KG1 (cell line): Measurements from ENCODE around the gene HSD17B2.

ENCODE experiments used
- DNase-seq: peaks from one replicate; lab custom pipeline; 2025; lab: John Stamatoyannopoulos, UW

Gene HSD17B2

DNA sequence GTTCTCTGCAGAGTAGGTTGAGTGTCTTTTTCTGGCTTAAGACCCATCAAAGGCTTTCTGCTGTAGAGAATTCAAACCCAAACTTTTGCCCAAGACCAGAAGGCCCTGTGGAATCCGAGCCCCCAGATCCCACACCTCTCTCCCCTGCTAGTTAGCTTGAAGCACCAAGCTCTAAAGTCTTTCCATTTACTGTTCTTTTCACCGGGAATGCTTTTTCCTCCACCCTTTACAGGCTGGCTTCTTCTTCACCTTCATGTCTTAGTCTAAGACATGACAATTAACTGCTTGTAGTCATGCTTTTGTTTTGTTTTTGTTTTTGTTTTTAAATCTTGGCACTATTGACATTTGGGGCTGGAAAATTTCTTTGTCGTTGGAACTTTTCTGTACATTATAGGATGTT is 15.5 kb downstream of the HSD17B2 start:
- no peak for DNase-seq

DNA sequence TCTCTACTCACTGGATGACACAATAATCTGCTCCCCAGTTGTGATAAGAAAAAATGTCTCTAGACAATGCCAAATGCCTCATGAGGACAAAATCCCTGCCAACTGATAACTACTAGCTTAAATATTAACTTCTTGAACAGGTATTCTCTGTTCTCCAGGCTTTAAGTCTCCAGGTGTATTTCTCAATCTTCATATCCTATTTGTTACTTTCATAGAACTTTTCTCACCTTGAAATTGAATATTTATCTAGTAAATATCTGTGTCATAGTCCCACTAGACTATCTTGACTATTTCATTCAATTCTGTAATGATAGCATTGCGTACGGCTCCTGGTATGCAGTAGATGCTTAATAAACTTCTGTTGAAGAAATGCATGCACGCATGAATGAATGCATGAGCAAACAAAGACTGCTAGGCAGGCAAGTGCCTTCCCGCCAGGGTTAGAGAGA is 15.9 kb downstream of the HSD17B2 start:
- no peak for DNase-seq

DNA sequence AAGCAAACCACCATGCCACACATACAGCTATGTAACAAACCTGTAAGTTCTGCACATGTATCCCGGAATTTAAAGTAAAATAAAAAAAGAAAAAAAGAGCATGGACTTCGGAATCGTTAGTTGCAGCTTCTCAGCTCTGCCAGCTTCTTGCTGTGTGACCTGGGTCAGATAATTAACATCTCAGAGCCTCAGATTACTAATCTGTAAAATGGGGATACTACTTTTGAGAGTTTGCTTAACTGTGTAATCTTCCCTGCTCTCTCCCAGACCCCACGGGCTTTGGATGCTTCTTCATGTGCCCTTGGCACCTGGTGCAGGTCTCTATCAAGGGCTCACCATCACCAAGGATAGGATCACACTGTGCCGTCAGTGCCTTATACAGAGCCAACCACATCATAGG is 16.6 kb downstream of the HSD17B2 start:
- DNase-seq = no peak

DNA sequence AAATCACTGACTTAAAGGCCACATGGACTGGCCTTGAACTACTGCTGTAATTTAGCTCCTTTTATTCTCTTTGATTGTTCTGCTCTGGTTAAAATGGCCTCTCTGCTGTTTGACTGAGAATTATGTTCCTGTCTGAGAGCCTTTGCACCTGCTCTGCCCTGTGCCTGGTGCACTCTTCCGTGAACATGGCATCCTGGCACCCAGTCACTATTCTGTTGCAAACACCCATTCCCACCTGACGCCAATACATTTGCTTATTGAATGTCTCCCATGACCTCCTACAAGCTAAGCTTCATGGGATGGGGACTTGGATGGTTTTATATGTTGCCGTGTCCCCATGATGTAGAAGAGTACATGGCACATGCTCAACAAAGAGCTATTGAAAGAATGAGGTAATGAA is 20.1 kb downstream of the HSD17B2 start:
- no peak for DNase-seq

DNA sequence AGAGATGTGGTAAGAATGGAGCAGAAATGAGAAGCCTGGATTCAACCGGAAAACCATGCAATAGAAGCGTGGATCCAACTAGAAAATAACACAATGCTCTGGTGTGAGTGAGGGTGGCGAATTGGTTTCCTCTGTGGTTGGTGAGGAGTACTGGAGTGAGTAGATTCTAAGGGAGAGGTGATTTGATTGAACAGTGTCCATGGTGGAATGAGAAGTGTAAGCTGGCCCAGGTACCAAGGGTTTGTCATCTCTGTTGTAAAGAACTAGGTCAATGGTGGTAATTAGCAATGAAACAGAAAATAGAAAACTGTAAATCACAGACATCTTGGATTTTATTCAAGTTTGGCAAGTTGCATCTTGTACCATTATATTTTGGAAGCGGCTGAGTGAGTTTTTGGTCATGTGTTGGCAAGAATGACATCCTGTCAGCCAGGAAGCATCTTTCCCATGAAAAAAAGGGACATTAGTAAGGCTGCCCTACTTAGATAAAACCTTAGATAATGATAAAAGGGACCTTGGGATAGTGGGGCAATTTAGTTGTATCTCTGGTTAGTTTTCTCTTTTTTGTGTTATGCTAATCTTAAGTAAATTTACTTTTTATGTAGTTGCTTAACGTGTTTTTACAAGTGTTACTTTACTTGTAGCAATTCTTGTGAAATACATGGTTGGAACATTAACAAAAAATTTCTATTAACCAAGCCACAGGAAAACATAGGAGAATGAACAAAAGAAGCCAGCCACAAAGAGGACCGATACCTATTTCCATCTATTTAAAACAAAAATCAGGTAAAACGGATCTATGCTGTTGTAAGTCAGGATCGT is 20.9 kb downstream of the HSD17B2 start:
- DNase-seq = no peak

DNA sequence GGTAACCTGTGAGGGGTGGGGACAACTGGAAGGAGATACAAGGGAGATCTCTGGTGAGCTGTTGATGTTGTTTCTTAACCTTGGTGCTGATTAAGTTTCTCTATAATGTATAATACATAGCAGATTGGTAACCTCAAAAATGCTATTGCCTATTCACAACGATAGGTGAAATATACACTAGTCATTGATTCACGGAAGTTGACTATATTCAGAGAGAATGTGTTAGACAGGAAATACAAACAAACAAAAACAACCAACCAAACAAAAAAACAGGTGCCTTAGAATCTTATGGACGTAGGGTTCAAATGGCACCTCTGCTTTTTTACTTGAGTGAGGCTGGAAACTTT is 21.5 kb downstream of the HSD17B2 start:
- DNase-seq = no peak

DNA sequence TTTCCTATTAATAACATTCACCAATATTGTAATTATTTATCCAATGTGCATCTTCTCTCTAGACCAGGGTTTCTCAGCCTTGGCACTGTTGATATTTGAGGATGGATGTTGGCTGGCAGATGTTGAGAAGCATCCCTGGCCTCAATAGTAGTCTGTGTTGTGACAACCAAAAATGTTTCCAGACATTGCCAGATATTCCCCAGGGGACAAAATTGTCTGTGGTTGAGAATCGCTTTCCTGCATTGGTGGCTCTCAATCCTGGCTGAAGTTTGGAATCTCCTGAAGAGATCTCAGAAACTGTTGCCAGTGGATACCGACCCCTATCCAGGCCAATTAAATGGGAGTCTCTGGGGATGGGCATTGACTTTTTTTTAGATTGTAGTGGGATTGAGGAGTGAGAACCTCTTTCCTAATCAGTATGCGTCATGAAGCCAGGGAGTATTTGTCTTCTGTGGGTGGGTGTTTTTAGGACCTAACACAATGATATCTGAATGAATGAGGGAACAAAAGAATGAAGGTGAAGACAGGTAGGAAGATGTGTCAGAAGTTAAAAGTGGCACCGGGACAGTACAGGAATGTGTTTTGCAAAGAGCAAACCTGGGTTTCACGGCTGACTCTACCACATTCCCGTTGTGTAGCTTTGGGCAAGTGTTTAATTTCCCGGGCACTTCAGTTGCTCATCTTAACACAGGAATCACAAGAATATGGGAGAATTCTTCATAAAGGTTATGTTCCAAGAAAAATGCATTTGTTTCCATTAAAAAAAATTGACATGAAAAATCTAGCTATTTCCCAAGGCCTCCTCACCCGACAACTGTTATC is 24.3 kb downstream of the HSD17B2 start:
- no peak for DNase-seq

DNA sequence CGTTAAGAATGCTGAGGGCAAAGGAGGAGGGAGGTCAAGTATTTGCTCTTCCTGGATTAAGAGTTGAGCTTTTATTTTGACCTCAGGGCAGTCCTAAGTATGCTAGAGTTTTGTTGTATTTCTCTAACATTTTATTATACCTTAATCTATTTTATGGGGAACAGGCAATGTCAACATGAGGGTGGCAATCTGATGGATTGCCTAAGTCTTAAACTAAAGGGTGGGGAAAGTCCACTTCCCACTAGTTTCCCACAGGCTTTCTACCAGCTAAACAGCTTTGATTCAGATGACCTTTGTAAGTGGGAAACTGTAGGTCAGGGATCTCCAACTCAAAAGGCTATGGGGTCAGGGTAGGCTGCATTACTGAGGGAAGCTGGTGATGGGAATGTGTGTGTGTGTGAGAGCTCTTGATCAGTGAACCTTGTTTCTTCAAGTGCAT is 24.9 kb downstream of the HSD17B2 start:
- no peak for DNase-seq

DNA sequence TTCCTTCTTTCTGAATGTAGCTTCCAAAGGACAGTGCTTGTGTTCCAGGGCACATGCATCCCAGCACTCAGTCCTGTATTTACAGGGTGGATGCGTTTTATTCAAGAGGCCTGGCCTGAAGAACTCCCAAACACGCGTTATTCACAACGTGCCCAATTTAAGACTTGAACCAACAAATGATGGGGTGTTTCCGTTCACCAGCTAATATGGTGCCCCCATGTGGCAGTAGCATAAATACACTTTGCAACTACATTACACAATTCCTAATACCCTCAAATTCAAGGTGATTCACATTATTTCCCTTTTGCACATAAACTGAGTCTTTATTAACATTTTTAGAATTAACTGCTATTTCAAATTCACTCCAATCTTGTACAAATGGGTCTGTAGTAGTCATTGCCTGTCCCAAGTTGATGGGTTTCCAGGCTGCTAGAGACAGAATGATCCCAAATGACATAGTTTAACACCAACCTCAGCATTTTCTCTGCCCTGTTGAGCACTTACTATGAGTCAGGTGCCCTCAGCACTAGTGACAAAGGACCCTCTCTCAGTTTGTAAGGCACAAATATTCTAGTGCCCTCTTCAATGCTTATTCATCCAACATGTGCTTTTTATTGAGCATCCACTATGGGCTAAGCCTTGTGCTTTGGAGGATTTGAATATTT is 26.9 kb downstream of the HSD17B2 start:
- no peak for DNase-seq

DNA sequence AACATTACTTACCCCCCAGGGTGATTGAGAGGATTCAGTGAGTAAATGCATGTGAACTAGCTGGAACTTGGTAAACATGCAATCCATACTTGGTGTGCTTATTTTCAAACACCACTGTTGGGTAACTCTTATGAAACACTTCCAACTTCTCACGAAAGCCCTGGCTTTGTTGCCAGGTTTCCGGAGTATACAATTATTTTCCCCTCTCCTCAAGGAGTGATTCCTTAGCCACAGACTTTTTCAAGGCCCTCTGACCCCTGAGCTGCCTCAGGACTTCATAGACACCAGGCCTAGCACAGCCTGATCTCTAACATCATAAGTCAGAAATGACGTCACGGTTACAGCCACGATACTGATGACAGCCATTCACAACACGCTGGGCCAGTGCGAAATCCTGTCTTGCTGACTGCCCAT is 27.6 kb downstream of the HSD17B2 start:
- no peak for DNase-seq

DNA sequence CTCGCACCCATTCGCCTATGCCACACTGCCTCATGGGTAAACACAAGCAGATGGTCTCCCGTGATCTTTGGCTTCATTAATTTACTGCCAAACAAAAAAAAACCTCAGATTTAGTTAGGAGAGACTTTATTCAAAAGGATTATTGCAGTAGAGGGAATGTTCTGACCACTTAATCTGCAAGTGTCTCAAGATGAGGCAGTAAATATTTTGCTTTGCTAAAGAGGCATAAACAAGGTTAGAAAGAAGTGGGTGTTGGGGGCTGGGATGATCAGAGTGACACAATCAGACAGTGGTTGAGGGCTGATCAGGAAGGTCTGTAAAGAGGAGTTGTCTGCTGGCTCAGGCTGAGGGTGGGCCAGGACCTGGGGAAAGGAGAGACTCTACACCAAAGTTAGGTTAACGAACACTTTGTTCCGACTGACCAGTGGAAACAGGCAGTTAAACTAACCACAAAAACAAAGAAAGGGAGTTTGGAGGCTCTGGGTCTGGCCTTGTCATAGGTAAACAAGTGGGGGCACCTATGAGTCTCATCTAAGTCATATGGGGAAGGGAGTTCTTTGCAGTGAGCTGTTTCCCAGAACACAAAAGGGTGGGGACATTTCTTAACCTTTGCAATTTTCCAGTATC is 28.5 kb downstream of the HSD17B2 start:
- DNase-seq = no peak

DNA sequence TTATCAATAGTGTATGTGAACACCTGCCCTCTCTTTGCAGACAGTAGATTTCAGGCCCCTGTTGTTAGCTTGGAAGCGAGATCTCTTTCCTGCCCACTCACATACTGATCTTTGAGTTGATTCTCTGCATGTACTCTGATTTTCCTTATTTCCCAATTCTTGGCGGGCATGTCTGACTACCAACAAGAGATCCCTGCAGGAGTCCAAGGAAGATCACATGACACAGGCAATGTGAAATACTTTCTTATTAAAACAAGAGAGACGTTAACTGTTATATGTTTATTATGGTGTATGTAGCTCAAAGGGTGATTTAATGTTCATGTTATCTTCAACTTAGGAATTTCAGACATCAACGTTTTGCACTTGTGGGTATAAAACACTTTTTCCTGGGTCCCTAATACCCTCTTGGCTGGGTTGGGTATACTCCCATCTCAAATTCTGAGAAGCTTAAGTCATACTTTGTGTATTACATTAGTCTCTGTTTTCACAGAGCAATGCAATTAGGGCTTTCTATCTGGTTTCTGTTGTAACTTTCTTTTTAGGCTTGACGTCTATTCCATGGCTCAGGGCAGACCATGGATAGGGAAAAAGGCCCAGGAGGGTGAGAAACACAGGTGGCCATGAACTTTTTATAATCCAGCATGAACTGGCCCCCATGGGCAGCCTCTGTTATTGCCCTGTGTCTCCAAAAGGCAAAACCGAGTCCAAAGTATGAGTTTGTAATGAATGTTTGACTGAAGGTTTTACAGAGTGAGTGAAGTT is 32.2 kb downstream of the HSD17B2 start:
- no peak for DNase-seq

DNA sequence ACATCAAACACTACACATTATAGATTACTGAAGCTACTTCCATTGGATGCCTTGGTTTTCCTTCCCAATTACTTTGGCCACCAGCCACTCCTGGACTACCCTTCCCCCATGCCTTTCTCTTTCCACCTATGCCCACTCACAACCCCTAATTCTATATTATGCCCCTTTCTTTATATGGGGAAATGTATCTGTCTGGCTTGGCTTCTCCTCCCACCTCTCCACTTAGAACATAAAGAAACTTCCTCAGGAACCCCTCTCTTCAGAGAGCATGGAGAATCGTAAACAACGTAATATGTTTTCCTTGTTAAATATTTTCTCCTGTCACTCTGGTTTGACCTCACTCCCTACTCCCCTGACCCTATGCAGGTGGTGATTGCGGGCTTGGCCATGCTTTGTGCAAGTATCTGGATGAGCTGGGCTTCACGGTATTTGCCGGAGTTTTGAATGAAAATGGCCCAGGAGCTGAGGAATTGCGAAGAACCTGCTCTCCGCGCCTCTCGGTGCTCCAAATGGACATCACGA is 32.8 kb downstream of the HSD17B2 start:
- no peak for DNase-seq

DNA sequence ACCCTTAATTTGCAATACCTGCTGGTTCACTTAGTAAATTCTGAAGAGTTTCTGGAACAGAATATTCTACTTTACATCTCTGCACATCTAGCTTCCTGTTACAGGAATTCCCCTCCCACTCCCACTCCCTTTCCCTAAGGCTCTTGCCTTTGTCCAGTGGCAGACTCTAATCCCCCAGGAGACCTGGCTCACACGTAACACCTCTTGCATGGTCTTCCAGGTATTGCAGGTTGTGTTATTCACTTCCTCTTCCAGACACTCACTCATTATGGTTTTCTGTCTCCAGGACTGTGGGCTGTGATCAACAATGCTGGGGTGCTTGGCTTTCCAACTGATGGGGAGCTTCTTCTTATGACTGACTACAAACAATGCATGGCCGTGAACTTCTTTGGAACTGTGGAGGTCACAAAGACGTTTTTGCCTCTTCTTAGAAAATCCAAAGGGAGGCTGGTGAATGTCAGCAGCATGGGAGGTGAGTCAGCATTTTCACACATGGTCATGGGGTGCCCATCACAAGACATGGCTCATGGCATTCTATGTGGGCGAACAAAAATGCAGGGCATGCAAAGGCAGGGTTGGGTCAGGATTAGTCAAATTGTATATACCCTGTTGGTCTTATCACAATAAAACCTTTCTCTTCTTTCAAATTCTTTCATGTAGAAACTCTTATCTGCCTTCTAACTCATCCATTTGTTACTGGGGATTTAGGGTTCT is 35.8 kb downstream of the HSD17B2 start:
- no peak for DNase-seq

DNA sequence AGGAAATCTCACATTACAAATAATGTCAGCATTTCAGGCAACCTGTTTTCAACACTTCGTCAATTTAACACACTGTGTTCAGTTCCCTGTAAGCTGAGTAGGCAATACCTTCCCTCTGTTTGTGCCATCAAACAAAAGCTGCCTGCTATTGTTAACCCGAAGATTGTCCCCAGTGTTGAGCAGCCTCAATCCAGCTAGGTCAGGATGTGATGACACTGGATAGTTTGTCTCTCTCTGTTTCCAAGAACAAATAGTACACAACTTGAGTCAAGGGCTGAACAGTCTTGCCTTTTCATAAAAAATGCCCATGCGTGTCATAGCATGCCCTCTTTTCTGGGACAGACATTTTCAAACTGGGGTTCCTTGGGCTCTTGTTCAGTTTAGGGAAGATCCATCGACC is 36.4 kb downstream of the HSD17B2 start:
- no peak for DNase-seq

DNA sequence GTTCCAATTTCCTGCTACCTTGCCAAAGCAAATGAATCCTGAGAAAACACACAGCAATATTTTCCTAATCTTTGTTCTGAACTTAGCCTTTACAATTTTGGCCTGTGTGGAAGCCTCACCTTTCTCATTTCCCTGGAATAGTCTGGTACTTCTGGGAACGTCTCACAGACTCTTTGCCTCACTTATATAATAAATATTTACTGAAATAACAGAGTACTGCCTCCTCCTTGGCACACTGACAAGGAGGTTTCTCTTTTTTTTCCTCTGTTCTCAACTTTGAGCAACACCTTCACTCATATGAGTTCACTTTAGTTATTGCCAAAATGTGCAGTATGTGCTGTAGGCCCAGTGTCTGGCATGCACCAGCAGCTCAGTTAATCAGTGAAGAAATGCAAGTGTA is 37.3 kb downstream of the HSD17B2 start:
- DNase-seq = no peak

DNA sequence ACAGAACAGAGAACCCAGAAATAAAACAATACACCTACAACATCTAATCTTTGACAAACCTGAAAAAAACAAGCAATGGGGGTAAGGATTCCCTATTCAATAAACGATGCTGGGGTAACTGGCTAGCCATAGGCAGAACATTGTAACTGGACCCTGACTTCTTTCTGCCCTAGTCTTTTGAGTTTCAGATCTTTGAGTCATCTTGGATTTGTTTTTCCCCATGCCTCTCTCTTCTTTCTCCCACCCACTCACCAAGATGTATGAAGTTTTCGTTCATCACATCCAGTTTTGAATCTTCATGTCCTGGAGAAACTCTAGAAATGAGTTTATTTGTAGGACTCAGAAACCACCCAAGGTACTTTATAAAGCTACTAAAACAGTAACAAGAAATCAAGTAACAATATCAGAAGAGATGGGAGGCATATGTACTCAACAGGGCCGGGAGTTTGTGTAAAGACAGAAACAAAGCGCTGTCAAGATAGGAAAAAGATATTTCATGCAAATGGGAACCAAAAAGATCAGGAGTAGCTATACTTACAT is 39.0 kb downstream of the HSD17B2 start:
- DNase-seq = no peak

DNA sequence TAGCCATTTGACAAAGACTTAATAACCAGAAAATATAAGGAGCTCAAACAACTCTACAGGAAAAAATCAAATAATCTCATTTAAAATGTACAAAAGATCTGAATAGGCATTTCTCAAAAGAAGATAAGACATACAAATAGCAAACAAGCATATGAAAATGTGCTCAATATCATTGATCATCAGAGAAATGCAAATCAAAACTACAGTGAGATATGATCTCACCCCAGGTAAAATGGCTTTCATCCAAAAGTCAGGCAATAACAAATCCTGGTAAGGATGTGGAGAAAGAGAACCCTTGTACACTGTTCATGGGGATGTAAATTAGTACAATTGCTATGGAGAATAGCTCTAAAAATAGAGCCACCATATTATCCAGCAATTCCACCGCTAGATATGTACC is 43.1 kb downstream of the HSD17B2 start:
- DNase-seq = no peak

DNA sequence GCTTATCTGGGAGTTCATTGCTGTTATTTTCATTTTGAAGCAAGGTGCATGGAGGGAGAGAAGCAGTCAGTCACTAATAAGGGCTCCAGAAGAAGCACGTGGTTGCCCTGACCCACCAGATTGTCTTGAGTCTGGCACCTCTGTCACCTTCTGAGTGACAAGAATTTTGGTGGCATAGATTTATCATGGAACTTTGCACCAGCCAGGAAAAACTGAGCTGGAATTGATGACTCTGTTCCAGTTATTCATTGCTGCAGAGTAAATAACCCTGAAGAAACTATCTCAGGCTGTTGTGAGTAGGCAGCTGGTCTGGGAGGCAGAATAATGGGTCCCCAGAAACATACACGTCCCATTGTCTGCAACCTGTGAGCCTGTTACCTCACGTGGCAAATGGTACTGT is 44.8 kb downstream of the HSD17B2 start:
- DNase-seq = no peak

DNA sequence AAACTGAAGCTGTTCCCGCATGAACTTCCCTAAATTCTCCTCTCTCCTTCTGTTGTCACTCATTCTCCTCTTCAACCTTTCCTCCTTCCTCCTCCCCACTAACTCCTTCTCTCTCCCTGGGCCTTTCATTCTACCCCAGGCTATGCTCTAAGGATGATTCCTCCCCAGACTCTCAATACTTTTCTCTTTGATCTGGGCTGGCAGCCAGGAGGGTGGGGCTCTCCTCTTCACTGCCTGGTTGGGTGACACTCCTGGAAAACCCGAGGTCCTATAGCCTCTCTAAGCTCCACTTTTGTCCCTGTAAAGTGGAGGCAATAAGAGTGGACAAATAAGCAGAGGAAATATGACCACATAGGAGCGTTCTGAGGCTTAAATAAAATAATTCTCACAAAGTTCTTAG is 46.2 kb downstream of the HSD17B2 start:
- DNase-seq = no peak
